ENCODE data around the gene ACP4. TPM values are rescaled to one million over a fixed set of nuclear protein-coding genes. Genes with fewer than 3 reads are reported as not detected.

ACP4 gene
- total RNA-seq, 4 donors from 2014 or later, result not detected

DNA sequence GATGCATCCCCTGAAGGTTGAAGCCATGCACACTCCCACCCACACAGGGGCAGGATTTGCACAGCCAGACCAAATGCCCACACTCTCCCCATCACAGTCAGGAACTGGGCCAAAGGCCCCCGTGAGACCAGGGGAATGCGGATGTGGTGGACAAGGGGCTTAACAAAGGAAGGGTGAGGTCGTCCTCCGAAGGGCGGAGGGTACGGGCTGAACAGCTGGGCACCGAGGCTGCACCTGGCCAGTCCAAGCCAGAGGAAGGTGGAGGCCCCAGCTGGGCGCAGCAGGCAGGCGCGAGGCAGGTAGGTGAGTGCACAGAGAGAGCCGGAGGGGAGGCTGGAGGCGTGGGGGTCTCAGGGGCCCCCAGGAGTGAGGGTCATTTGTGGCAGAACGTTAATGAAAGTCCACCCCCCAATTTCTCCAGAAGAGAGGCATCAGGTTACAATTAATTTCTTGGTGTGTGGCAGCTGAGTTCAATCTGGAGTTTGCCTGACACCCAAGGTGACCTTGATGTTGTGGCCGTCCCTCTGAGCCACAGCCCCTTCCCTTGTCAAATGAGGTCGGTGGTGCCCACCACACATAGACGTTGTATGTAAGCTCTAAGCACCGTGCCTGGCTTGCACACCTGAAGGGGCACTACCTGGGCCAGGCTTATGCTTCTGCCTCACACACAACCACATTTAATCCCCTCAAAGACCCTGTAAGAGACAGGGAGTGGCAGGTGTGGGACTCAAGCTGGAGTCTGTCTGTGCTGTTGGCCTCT, 40.2 kb downstream of the ACP4 start:
- ATAC-seq (ENCODE audit: low FRiP score), result no peak
- no peak for TF ChIP-seq CTCF (IDR thresholded peaks at IDR 0.05)

DNA sequence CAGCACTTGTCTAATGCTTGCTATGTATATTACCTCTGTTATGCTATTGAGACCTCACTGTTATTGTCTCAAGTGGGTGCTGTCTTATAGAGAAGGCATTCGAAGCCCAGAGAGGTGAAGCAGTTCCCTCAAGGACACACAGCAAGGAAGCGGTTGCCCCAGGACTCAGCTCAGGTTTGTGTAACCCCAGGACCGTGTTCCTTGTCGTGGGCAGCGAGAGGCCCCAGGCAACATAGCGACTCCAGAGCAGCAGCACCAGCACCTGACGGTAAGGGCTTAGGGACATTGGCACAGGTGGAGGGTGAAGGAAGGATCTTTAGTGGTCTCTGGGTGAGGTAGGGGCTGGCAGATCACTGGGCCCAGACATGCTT, 40.8 kb downstream of the ACP4 start:
- no peak for TF ChIP-seq CTCF (IDR thresholded peaks at IDR 0.05)
- DNase-seq (ENCODE audit: low spot score) (no peak), ATAC-seq (ENCODE audit: low FRiP score) (no peak)

More for the DNA sequence above, 40.2 kb downstream of the ACP4 start:
- DNase-seq (ENCODE audit: low spot score), result no peak

GRCh38 chr19:50832666-50833065, 42.5 kb downstream of the ACP4 start:
- TF ChIP-seq CTCF (IDR thresholded peaks at IDR 0.05), result no peak
- DNase-seq (ENCODE audit: low spot score), result no peak
- ATAC-seq (ENCODE audit: low FRiP score), result no peak

DNA sequence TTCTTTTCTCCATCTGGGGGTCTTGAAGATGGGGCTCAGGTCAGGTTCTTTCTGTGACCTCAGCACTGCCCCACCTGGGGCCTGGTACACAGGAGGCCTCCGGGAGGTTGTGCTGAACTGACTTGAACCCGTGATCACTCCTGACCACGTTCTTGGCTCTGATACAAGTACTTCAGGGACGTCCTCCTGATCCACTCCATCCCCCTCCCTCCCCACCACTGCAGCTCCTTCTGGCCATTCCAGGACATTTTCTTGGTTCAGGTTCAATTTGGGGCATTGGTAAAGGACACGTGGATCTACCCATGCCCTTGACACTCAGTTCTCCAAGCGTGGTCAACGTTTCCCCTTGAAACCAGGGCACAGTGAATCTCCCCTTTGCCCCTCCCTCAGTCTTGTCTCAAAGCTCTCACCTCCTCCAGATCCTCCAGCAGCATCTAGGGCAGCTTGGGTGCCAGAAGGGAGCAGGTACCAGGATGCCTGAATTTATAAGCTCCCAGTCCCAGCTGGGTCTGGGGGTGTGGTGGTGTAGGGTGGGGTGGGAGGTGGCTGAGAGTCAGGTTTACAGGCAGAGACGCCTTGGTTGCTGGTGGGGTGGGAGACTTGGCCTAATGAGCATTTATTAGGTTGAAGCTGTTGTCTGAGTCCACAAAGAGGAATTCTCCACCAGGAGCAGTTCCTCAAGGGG, 43.0 kb downstream of the ACP4 start, which contains the start of gene KLK15:
Gene KLK15, minus strand, starts transcription at position 458 of the 685 bp plus-strand sequence. CDS start 2,082 bp downstream, outside the sequence.
- DNase-seq (ENCODE audit: low spot score), result no peak
- ATAC-seq (ENCODE audit: low FRiP score), result no peak
- no peak for TF ChIP-seq CTCF (IDR thresholded peaks at IDR 0.05)

GRCh38 chr19:50833802-50834167, 43.6 kb downstream of the ACP4 start:
- DNase-seq (ENCODE audit: low spot score), result no peak
- no peak for TF ChIP-seq CTCF (IDR thresholded peaks at IDR 0.05)
- ATAC-seq (ENCODE audit: low FRiP score), result no peak

DNA sequence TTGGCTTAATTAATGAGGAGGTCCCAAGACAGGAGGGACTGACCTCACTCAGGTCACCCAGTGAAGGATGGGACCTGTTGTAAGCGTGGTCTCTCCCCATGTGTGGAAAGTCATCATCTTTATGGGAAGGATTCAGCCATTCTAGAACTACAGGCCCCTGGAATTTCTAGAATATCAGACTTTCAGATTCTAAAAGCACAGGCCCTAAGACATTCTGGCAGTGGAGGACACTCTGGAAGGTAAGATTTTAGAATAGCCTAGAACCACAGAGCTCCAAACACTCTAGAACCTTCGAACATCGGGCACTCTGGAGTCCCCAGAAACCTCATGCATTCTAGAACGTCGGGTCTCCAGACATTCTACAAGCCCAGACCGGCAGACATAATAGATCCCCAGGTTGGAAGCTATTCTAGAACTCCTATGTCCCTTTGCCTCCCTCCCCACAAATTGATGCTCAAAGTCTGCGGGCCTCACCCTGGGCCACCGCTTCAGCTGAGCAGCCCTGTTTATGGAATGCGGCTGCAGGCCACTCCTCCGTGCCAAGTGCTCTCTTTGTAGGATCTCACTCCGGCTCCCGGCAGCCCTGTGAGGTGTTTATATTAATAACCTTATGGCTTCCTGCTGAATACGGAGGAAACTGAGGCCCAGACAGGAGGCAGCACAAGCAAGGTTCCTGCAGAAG, 45.0 kb downstream of the ACP4 start:
- ATAC-seq (ENCODE audit: low FRiP score) (no peak), DNase-seq (ENCODE audit: low spot score) (no peak)
- TF ChIP-seq CTCF (IDR thresholded peaks at IDR 0.05), result no peak
